IMR-90 (cell line): ENCODE measurements around the gene MAPK10.

Experiments used
- CTCF ChIP-seq: conservative IDR thresholded peaks from 2 replicates; pipeline ENCODE4 v1.5.1; 2012; ENCODE audit warnings: mild to moderate bottlenecking, low read depth, low read length, improper control_type of control experiment
- MAFK ChIP-seq: IDR thresholded peaks from 2 replicates; pipeline ENCODE4 v1.6.1; 2012; ENCODE audit warnings: low read depth, low read length, improper control_type of control experiment
- POLR2A ChIP-seq: IDR thresholded peaks from 2 replicates; pipeline ENCODE4 v1.6.1; 2012; ENCODE audit warnings: mild to moderate bottlenecking, low read depth, low read length
- RAD21 ChIP-seq: IDR thresholded peaks from 2 replicates; pipeline ENCODE4 v1.6.1; 2012; ENCODE audit warnings: low read length, improper control_type of control experiment
- SMC3 ChIP-seq: fragments of 150-350 bp; IDR thresholded peaks from 2 replicates; pipeline ENCODE4 v1.6.1; 2016; ENCODE audit warnings: low read depth, mild to moderate bottlenecking, antibody characterized with exemption, low read length, moderate library complexity

GRCh38 chr4:86035688-86036087 lies 324.2 kb downstream of the MAPK10 start:
- no peak for TF ChIP-seq POLR2A
- no peak for TF ChIP-seq CTCF
- no peak for TF ChIP-seq MAFK
- TF ChIP-seq SMC3: no peak
- TF ChIP-seq RAD21: no peak
